T-helper 1 cell treated with Interleukin-12 subunit alpha and Interleukin-12 subunit beta and Interleukin-4 antibody, amounts not matched to agents 30 μg/mL and 1 μg/mL, for 36 hours (primary cell): ENCODE data around the gene CEP295NL.
A peak's percentile ranks its signal among the peaks of the same experiment; 100 is the strongest.
"Not testable (repeated sequence)": the region's sequence is repeated elsewhere in the genome, so short reads cannot be mapped to it uniquely, and the experiment has no call there.

ENCODE experiments used
- H3K27ac Mint-ChIP-seq: one replicate; pipeline ENCODE4 v1.8.0; 2021; ENCODE audit warnings: mild to moderate bottlenecking, mixed read lengths
- H3K27me3 Mint-ChIP-seq: one replicate; pipeline ENCODE4 v1.8.0; 2021; ENCODE audit warnings: low read depth, mixed read lengths
- H3K36me3 Mint-ChIP-seq: one replicate; pipeline ENCODE4 v1.8.0; 2021; ENCODE audit warnings: low read depth, mixed read lengths
- H3K4me1 Mint-ChIP-seq: one replicate; pipeline ENCODE4 v1.8.0; 2021; ENCODE audit warnings: low read depth, mixed read lengths
- H3K4me3 Mint-ChIP-seq: one replicate; pipeline ENCODE4 v1.8.0; 2021; ENCODE audit warnings: mild to moderate bottlenecking, moderate library complexity, mixed read lengths
- H3K9me3 Mint-ChIP-seq: one replicate; pipeline ENCODE4 v1.8.0; 2021; ENCODE audit warnings: mixed read lengths

CEP295NL gene

DNA sequence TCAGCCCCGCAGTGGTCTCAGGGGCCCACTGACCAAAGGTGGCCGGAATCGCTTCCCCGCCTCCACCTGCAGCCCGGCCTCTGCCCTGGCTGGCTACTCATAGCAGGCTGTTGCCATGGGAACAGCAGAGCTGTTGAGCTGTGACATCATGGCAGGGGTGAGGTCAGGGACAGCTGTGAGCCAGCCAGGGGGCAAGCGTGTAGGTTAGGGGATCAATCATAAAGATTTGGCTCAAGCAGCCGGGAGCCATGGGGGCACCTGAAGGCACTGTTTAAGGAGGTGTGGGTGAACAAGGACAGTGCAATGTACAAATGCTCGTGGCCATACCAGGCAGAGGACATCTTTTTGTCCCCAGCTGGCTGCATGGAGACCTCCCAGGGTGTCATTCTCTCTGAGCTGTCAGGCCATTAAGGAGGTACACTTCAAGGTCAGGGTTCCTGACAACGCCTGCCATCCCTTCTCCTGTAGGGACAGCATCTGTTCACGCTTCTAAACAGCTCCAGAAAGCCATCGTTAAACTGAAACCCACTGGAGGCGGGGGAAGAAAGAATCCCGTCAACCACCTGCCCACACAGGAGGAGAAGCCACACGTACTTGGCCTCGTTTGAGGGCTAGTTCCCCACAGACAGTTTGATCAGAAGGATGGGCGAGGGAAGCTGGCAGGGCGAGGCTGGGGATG, at the start of gene CEP295NL:
TSS of gene CEP295NL (minus strand) at position 101 of the 679 bp plus-strand sequence. CDS start 1,373 bp downstream, outside the sequence.
- Mint-ChIP-seq H3K27me3 (no peaks in the 10 kb centered on the region), H3K9me3 (no peaks in the 10 kb centered on the region), H3K4me1 (peaks cover 6% of the 10 kb centered on the region), H3K27ac (peak within 1 kb of the TSS; percentile 31), H3K36me3 (no peaks in the 10 kb centered on the region), H3K4me3 (no peak within 1 kb of the TSS)

DNA sequence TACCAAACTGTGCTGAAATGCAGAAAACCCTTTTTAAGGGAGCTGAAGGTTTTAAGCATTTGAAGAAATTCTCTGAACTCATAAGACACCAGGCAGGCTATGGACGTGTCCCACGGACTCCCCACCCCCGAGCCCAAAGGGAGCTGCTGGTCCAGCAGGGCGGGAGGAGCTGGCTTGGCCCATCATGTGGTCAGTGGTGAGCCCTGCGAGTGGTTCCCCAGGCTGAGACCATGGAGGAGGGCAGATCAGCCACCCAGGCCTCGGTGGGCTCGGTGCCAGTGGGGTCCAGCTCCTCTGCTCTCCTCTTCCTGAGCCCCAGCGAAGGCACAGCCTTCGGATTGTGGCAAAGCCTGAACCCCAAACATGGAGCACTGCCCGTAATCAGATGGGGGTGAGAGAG, 49.7 kb upstream of the CEP295NL start:
- H3K27me3 Mint-ChIP-seq, result peaks cover 3% of the 10 kb centered on the region
- H3K9me3 Mint-ChIP-seq, result peaks cover 18% of the 10 kb centered on the region
- H3K27ac Mint-ChIP-seq, result no peak overlapping the region
- H3K4me1 Mint-ChIP-seq, result no peaks in the 10 kb centered on the region
- no peak overlapping the region for H3K4me3 Mint-ChIP-seq
- no peaks in the 10 kb centered on the region for H3K36me3 Mint-ChIP-seq

DNA sequence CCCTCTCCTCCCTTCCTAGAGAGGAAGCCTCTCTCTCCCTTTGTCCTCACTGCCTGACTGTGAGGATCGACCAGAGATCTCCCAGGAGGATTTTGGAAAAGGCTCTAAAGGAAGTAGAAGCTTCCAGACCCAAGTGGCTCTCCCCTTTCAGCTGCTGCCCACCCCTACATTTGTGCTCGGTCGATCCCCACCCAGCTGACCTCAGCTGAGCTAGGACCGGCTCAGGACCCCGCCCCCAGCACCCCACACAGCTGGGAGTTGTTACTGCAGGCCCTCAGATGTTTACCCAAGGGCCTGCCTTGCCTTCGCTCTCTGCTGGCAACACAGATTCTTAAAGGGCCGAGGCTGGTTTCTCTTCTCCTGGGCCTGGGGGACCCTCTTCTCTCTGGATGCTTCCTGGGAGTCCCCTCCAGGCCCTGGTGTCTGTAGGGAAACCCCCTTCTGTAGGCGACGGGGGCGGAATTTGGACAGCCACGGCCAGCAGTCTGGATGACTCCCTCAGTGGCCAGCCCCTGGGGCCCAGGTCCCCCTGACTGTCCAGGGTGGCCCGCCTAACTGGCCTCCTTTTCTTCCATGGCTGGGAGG, 49.1 kb upstream of the CEP295NL start:
- H3K4me3 Mint-ChIP-seq, result no peak overlapping the region
- no peaks in the 10 kb centered on the region for H3K36me3 Mint-ChIP-seq
- H3K4me1 Mint-ChIP-seq, result no peaks in the 10 kb centered on the region
- peaks cover 3% of the 10 kb centered on the region for H3K27me3 Mint-ChIP-seq
- peaks cover 18% of the 10 kb centered on the region for H3K9me3 Mint-ChIP-seq
- H3K27ac Mint-ChIP-seq, result no peak overlapping the region

- no peak overlapping the region for H3K4me3 Mint-ChIP-seq
- H3K27me3 Mint-ChIP-seq, result peaks cover 3% of the 10 kb centered on the region
- no peak overlapping the region for H3K27ac Mint-ChIP-seq
- H3K9me3 Mint-ChIP-seq, result peaks cover 18% of the 10 kb centered on the region
- no peaks in the 10 kb centered on the region for H3K4me1 Mint-ChIP-seq
- no peaks in the 10 kb centered on the region for H3K36me3 Mint-ChIP-seq
Measured at GRCh38 chr17:78950870-78951269, 47.9 kb upstream of the CEP295NL start.

DNA sequence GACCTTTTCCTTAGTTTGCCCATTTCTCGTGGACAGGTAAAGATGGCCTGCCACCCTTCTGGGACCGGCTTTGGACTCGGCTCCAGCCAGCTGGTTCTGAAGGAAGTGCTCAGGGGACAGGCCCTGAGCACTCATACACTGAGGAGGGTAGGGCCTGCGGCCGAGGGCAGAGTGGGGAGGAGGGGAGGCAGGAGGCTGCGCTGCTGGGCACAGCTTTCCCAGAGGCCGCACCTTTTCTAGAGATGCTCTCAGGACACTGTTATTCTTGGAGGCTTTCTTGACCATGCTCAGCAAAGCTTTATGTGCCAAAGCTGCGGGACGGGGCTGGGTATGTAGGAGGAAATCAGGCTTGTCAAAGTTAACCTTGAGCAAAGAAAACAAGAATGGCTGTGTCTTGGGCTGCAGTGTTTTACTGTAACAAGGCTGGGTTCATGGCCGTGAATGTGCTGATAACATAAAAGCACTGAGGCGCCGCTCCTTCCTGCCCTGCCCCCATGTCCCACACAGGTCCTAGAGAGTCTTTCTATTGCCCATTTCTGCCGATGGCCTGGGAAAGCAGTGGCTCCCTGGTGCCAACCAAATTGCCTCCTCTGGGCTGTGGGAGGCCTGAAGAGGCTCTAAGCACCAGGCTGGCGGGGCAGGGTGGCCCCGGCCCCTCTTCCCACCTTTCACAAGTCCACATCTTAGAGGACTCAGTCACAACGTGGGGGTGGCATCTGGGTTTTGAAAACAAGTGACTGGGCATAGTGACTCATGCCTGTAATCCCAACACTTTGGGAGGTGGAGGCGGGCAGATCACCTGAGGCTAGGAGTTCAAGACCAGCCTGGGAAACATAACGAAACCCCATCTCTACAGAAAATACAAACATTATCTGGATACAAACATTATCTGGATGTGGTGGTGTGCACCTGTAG, 44.5 kb upstream of the CEP295NL start:
- Mint-ChIP-seq H3K27ac (no peak overlapping the region), H3K27me3 (peaks cover 3% of the 10 kb centered on the region), H3K9me3 (peaks cover 18% of the 10 kb centered on the region), H3K4me3 (no peak overlapping the region), H3K4me1 (no peaks in the 10 kb centered on the region), H3K36me3 (no peaks in the 10 kb centered on the region)

DNA sequence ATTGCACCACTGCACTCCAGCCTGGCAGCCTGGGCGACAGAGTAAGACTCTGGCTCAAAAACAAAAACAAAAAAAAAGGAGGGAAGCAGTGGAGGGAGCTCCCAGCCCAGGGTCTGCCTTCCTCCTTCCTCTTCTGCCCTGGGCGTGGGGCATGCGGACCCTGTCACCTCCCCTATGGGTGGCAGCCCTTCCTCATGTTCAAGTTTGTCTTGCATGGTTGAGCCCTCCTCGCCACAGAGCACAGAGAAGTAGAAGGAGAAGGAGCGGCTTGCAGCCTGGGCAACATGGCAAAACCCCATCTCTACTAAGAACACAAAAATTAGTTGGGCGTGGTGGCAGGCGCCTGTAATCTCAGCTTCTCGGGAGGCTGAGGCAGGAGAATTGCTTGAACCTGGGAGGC, 43.6 kb upstream of the CEP295NL start:
- Mint-ChIP-seq H3K9me3 (peaks cover 18% of the 10 kb centered on the region), H3K4me3 (no peak overlapping the region), H3K36me3 (no peaks in the 10 kb centered on the region)

DNA sequence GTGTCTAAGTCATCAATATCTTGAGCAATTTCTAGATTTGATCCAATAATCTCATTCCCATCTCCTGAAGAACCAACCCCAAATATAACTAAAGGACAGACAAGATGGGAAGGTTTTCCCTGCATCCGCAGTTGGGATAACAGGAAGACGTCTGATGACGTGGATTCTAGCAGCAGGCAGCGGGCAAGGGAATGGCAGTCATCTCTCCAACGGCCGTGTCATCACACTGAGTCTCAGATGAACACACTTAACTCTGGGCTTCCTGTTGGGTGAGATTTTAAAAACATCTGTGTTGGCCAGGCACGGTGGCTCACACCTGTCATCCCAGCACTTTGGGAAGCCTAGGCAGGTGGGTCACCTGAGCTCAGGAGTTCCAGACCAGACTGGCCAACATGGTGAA, 43.1 kb upstream of the CEP295NL start:
- Mint-ChIP-seq H3K36me3 (no peaks in the 10 kb centered on the region), H3K27ac (no peak overlapping the region), H3K9me3 (peaks cover 14% of the 10 kb centered on the region), H3K27me3 (peaks cover 3% of the 10 kb centered on the region), H3K4me3 (no peak overlapping the region), H3K4me1 (no peaks in the 10 kb centered on the region)

More for the DNA sequence above, 43.6 kb upstream of the CEP295NL start:
- no peaks in the 10 kb centered on the region for H3K4me1 Mint-ChIP-seq
- H3K27ac Mint-ChIP-seq, result no peak overlapping the region
- H3K27me3 Mint-ChIP-seq, result peaks cover 3% of the 10 kb centered on the region

- H3K4me1 Mint-ChIP-seq, H3K9me3 Mint-ChIP-seq, H3K27me3 Mint-ChIP-seq, H3K4me3 Mint-ChIP-seq, H3K36me3 Mint-ChIP-seq, H3K27ac Mint-ChIP-seq: not testable (repeated sequence)
Measured at GRCh38 chr17:78945455-78945854, 42.5 kb upstream of the CEP295NL start.

DNA sequence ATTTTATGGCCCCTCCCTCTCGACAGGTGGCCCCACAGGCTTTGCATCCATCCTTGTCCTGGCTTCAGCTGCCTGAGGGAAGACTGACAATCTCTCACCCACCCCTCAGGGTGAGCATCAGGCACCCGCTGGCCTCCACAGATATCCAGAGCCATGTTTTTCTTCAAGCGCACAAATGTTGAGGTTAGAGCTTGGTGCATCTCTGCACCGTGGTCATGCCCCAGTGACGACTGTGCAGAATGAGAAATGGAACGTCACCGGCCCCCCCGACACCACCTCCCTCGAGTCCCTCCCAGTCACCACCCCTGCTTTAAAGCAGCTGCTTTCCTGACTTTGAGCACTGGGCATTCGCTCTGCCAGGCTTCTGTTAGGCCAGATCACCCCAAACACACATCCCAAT, 42.0 kb upstream of the CEP295NL start:
- H3K9me3 Mint-ChIP-seq, result peaks cover 2% of the 10 kb centered on the region
- no peak overlapping the region for H3K27ac Mint-ChIP-seq
- H3K4me1 Mint-ChIP-seq, result no peaks in the 10 kb centered on the region
- peaks cover 3% of the 10 kb centered on the region for H3K27me3 Mint-ChIP-seq
- no peak overlapping the region for H3K4me3 Mint-ChIP-seq
- H3K36me3 Mint-ChIP-seq, result no peaks in the 10 kb centered on the region

DNA sequence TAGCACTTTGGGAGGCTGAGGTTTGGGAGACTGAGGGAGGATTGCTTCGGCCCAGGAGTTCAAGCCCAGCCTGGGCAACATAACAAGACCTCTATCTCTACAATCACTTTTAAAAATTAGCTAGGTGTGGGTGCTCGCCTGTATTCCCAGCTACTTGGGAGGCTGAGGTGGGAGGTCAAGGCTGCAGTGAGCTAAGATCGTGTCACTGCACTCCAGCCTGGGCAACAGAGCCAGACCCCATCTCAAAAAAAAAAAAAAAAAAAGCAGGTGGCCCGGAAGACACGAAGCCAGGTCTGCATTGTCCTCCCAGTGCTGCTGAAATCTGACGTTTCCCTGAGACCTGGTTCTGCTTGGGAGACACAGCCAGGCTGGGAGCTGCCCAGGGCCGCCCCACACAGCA, 41.0 kb upstream of the CEP295NL start:
- no peaks in the 10 kb centered on the region for H3K4me1 Mint-ChIP-seq
- H3K27ac Mint-ChIP-seq, result no peak overlapping the region
- H3K36me3 Mint-ChIP-seq, result no peaks in the 10 kb centered on the region
- H3K4me3 Mint-ChIP-seq, result no peak overlapping the region
- no peaks in the 10 kb centered on the region for H3K27me3 Mint-ChIP-seq
- no peaks in the 10 kb centered on the region for H3K9me3 Mint-ChIP-seq

- Mint-ChIP-seq H3K36me3 (no peaks in the 10 kb centered on the region), H3K4me3 (no peak overlapping the region), H3K27ac (no peak overlapping the region), H3K4me1 (no peaks in the 10 kb centered on the region), H3K27me3 (no peaks in the 10 kb centered on the region), H3K9me3 (no peaks in the 10 kb centered on the region)
Measured at GRCh38 chr17:78940708-78941107, 37.7 kb upstream of the CEP295NL start.

- H3K27me3 Mint-ChIP-seq, result no peaks in the 10 kb centered on the region
- no peaks in the 10 kb centered on the region for H3K4me1 Mint-ChIP-seq
- no peaks in the 10 kb centered on the region for H3K36me3 Mint-ChIP-seq
- H3K4me3 Mint-ChIP-seq, result no peak overlapping the region
- H3K9me3 Mint-ChIP-seq, result no peaks in the 10 kb centered on the region
- no peak overlapping the region for H3K27ac Mint-ChIP-seq
Measured at GRCh38 chr17:78940258-78940657, 37.3 kb upstream of the CEP295NL start.

DNA sequence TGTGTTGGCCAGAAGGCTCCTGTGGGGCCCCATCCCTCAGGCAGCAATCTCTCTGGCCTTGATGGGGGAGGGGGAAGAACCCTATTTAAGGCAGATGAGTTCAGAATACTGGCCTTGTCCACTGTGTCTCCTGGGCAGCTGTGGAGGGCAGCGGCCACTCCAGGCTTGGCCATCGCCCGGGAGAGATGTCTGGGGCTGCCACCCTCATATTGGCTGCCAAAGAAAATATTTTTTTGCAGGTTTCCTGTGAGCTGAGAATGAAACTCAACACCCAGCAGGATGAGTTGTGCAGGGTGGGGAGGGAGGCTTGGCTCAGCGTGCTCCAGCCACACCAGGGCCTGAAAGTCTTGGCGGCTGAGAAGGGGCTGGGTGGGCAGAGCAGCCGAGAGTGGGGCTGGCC, 36.6 kb upstream of the CEP295NL start:
- H3K27me3 Mint-ChIP-seq, result no peaks in the 10 kb centered on the region
- no peak overlapping the region for H3K27ac Mint-ChIP-seq
- H3K4me3 Mint-ChIP-seq, result no peak overlapping the region
- no peaks in the 10 kb centered on the region for H3K4me1 Mint-ChIP-seq
- no peaks in the 10 kb centered on the region for H3K36me3 Mint-ChIP-seq
- H3K9me3 Mint-ChIP-seq, result no peaks in the 10 kb centered on the region

DNA sequence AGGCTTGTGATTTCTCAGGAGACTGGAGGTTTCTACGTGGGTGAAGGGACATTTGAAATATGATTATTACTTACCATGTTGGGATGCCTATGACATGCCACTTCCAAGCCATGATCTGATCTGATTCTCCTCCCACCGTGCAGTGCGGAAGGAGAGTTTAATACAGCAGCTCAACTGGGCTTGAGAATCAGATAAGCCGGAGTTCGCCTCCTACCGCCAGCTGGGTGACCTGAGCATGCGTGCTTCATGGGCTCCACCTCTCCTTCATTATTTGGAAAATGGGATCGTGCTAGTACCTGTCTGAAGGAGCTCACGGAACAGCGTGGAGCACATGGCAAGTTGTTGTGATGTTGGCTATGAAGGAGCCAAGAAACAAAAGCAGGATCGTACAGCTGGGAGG, 34.6 kb upstream of the CEP295NL start:
- Mint-ChIP-seq H3K36me3 (no peaks in the 10 kb centered on the region), H3K9me3 (no peaks in the 10 kb centered on the region), H3K4me3 (no peak overlapping the region), H3K27me3 (no peaks in the 10 kb centered on the region), H3K4me1 (peaks cover 2% of the 10 kb centered on the region), H3K27ac (no peak overlapping the region)
